Measurements from ENCODE around the gene APIP. TPM values are rescaled to one million over a fixed set of nuclear protein-coding genes. Genes with fewer than 3 reads are reported as not detected.
A peak's percentile ranks its signal among the peaks of the same experiment; 100 is the strongest.

APIP gene
- total RNA-seq, 2 donors from 2014 or later = 39.4 to 60.7 TPM

- no peaks in the 10 kb centered on the region for H3K4me1 ChIP-seq
- H3K9ac ChIP-seq (ENCODE audit: low read depth in 2 of 2, low read length in 2 of 2) = no peak overlapping the region
- TF ChIP-seq, protein P1, sequence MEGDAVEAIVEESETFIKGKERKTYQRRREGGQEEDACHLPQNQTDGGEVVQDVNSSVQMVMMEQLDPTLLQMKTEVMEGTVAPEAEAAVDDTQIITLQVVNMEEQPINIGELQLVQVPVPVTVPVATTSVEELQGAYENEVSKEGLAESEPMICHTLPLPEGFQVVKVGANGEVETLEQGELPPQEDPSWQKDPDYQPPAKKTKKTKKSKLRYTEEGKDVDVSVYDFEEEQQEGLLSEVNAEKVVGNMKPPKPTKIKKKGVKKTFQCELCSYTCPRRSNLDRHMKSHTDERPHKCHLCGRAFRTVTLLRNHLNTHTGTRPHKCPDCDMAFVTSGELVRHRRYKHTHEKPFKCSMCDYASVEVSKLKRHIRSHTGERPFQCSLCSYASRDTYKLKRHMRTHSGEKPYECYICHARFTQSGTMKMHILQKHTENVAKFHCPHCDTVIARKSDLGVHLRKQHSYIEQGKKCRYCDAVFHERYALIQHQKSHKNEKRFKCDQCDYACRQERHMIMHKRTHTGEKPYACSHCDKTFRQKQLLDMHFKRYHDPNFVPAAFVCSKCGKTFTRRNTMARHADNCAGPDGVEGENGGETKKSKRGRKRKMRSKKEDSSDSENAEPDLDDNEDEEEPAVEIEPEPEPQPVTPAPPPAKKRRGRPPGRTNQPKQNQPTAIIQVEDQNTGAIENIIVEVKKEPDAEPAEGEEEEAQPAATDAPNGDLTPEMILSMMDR (IDR thresholded peaks at IDR 0.05) = no peak
- H3K9me3 ChIP-seq = no peaks in the 10 kb centered on the region
- no peaks in the 10 kb centered on the region for H3K36me3 ChIP-seq
- H3K4me3 ChIP-seq = no peak overlapping the region
- intact Hi-C loops (cut with DNase I) = loop anchor here (5.0 kb wide), 1 partner anchor 381 kb away; the partner anchor contains the start of gene ELF5
- H3K27ac ChIP-seq = no peak overlapping the region
- DNase-seq = no peak
- no peaks in the 10 kb centered on the region for H3K27me3 ChIP-seq
Observed at GRCh38 chr11:34893416-34893815, 22.8 kb downstream of the APIP start.

- TF ChIP-seq, protein P1 (IDR thresholded peaks at IDR 0.05) = no peak
- Histone ChIP-seq H3K36me3 (no peaks in the 10 kb centered on the region), H3K27ac (no peak overlapping the region), H3K9ac (ENCODE audit: low read depth in 2 of 2, low read length in 2 of 2) (no peak overlapping the region), H3K27me3 (no peaks in the 10 kb centered on the region), H3K9me3 (no peaks in the 10 kb centered on the region), H3K4me3 (no peak overlapping the region), H3K4me1 (no peaks in the 10 kb centered on the region)
- no peak for DNase-seq
- intact Hi-C loops (cut with DNase I) = loop anchor here (2.0 to 5.0 kb wide), 2 partner anchors 305 to 379 kb away; partner anchors contain the start of gene ELF5
Observed at GRCh38 chr11:34891611-34892010, 24.6 kb downstream of the APIP start.

DNA sequence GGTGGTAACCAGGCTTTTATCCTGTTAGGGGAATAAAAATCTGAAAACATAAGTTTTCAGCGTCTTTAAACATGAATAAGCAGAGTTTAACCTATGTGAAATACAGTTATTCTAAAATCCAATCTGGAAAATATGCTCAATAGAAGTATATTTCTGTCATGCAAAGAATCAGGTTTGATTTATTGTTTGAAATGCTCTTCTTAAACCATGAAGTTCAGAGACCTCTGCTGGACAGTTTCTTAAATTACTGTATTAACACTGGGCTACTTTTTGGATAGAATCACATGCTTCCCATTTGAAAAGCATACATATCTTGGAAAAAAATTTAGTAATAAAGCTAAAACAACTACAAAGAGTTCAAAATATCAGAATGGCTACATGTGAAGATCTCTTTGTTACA, 25.4 kb downstream of the APIP start:
- intact Hi-C loops (cut with DNase I) = loop anchor here (2.0 to 5.0 kb wide), 2 partner anchors 304 to 379 kb away; partner anchors contain the start of gene ELF5
- TF ChIP-seq, protein P1 (IDR thresholded peaks at IDR 0.05) = peak; percentile 37
- H3K9me3 ChIP-seq = no peaks in the 10 kb centered on the region
- no peak for DNase-seq
- H3K9ac ChIP-seq (ENCODE audit: low read depth in 2 of 2, low read length in 2 of 2) = no peak overlapping the region
- no peaks in the 10 kb centered on the region for H3K4me1 ChIP-seq
- H3K36me3 ChIP-seq = no peaks in the 10 kb centered on the region
- H3K27ac ChIP-seq = no peak overlapping the region
- no peaks in the 10 kb centered on the region for H3K27me3 ChIP-seq
- no peak overlapping the region for H3K4me3 ChIP-seq

GRCh38 chr11:34890089-34890488, 26.1 kb downstream of the APIP start:
- no peaks in the 10 kb centered on the region for H3K9me3 ChIP-seq
- TF ChIP-seq, protein P1 (IDR thresholded peaks at IDR 0.05) = peak; percentile 35
- intact Hi-C loops (cut with DNase I) = loop anchor here (2.0 to 5.0 kb wide), 2 partner anchors 303 to 378 kb away; partner anchors contain the start of gene ELF5
- H3K27me3 ChIP-seq = no peaks in the 10 kb centered on the region
- H3K36me3 ChIP-seq = no peaks in the 10 kb centered on the region
- no peak overlapping the region for H3K4me3 ChIP-seq
- DNase-seq = no peak
- no peak overlapping the region for H3K9ac ChIP-seq (ENCODE audit: low read depth in 2 of 2, low read length in 2 of 2)
- H3K4me1 ChIP-seq = no peaks in the 10 kb centered on the region
- no peak overlapping the region for H3K27ac ChIP-seq

- TF ChIP-seq, protein P1 (IDR thresholded peaks at IDR 0.05) = no peak
Observed at GRCh38 chr11:34887260-34887659, 28.9 kb downstream of the APIP start.

More at GRCh38 chr11:34887260-34887659, 28.9 kb downstream of the APIP start:
- intact Hi-C loops (cut with DNase I) = no loop called here
- Histone ChIP-seq H3K36me3 (no peaks in the 10 kb centered on the region), H3K27me3 (no peaks in the 10 kb centered on the region), H3K4me3 (peak overlapping the region; percentile 18), H3K4me1 (no peaks in the 10 kb centered on the region), H3K27ac (peak overlapping the region; percentile 64), H3K9me3 (no peaks in the 10 kb centered on the region), H3K9ac (ENCODE audit: low read depth in 2 of 2, low read length in 2 of 2) (no peak overlapping the region)
- no peak for DNase-seq
